ENCODE results near the gene GLT8D1.

DNA sequence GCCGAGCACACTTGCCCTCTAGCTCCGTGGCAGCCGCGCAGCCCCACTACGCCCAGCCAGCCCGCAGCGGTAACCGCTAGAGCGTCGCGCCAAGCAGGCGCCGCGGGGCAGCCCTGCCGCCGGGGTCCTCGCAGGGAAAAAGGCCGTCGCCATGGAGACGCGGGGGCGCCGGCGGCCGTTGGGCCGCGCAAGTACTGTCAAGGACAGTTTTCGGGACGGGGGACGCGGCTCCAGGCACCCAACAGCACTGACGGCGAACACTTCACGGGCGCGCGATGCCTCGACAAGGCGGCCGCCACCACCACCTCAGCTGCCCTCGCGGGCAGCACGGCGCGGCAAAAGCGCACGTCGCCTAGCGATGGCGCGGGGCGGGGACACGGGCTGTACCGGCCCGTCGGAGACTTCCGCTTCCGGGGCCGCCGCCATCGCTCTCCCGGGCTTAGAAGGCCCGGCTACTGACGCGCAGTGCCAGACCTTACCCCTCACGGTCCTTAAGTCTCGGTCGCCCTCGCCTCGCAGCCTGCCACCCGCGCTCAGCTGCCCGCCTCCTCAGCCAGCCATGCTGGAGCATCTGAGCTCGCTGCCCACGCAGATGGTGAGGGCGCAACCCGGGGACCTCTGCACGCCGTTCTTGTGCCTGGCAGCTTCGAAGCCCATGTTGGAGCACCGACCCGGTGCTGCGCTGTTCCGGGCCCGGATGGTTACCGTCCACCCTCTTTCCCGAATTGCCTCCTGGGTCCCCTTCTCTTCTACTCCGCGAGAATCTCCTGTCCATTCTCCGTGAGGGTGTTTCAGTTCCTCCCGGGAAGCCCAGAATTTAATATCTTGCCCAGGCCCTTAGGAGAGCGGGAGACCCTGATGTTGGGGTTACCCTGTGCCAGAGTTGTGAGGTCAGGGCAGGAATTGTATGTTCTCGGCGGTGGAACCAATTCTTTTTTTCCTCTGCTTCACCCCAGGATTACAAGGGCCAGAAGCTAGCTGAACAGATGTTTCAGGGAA is at the start of gene GLT8D1, which contains the start of gene SPCS1:
- peak; percentile 93 for TF ChIP-seq ASH2L (IDR thresholded peaks at IDR 0.05; ENCODE audit: insufficient read length, low read depth, low read length)
- TF ChIP-seq NBN (conservative IDR thresholded peaks at IDR 0.05), result no peak
- 0 out of 4 replicates have a peak, but pooled peaks of 1 of the 2 experiments have one; percentile 14 for TF ChIP-seq EP300 (IDR thresholded peaks at IDR 0.05; ENCODE audit: low read depth in 2 of 2, low read length in 2 of 2)
- TF ChIP-seq EP300 (CRISPR knock-in tag; IDR thresholded peaks at IDR 0.05; ENCODE audit: borderline replicate concordance), result 0 out of 2 replicates have a peak, but pooled peaks have one; percentile 43
- TF ChIP-seq, protein P1, sequence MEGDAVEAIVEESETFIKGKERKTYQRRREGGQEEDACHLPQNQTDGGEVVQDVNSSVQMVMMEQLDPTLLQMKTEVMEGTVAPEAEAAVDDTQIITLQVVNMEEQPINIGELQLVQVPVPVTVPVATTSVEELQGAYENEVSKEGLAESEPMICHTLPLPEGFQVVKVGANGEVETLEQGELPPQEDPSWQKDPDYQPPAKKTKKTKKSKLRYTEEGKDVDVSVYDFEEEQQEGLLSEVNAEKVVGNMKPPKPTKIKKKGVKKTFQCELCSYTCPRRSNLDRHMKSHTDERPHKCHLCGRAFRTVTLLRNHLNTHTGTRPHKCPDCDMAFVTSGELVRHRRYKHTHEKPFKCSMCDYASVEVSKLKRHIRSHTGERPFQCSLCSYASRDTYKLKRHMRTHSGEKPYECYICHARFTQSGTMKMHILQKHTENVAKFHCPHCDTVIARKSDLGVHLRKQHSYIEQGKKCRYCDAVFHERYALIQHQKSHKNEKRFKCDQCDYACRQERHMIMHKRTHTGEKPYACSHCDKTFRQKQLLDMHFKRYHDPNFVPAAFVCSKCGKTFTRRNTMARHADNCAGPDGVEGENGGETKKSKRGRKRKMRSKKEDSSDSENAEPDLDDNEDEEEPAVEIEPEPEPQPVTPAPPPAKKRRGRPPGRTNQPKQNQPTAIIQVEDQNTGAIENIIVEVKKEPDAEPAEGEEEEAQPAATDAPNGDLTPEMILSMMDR (CRISPR knock-in tag; IDR thresholded peaks at IDR 0.05), result no peak; the same call in 1 of the 2 replicates
- TF ChIP-seq, protein P2, sequence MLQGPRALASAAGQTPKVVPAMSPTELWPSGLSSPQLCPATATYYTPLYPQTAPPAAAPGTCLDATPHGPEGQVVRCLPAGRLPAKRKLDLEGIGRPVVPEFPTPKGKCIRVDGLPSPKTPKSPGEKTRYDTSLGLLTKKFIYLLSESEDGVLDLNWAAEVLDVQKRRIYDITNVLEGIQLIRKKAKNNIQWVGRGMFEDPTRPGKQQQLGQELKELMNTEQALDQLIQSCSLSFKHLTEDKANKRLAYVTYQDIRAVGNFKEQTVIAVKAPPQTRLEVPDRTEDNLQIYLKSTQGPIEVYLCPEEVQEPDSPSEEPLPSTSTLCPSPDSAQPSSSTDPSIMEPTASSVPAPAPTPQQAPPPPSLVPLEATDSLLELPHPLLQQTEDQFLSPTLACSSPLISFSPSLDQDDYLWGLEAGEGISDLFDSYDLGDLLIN (CRISPR knock-in tag; IDR thresholded peaks at IDR 0.05; ENCODE audit: borderline replicate concordance), result no peak; the same call in 1 of the 2 replicates
- peak; percentile 72 to 87 for TF ChIP-seq POLR2A (IDR thresholded peaks at IDR 0.05; ENCODE audit: insufficient read depth in 1 of 2, low read depth in 2 of 2, low read length in 2 of 2)
- TF ChIP-seq, protein P3, sequence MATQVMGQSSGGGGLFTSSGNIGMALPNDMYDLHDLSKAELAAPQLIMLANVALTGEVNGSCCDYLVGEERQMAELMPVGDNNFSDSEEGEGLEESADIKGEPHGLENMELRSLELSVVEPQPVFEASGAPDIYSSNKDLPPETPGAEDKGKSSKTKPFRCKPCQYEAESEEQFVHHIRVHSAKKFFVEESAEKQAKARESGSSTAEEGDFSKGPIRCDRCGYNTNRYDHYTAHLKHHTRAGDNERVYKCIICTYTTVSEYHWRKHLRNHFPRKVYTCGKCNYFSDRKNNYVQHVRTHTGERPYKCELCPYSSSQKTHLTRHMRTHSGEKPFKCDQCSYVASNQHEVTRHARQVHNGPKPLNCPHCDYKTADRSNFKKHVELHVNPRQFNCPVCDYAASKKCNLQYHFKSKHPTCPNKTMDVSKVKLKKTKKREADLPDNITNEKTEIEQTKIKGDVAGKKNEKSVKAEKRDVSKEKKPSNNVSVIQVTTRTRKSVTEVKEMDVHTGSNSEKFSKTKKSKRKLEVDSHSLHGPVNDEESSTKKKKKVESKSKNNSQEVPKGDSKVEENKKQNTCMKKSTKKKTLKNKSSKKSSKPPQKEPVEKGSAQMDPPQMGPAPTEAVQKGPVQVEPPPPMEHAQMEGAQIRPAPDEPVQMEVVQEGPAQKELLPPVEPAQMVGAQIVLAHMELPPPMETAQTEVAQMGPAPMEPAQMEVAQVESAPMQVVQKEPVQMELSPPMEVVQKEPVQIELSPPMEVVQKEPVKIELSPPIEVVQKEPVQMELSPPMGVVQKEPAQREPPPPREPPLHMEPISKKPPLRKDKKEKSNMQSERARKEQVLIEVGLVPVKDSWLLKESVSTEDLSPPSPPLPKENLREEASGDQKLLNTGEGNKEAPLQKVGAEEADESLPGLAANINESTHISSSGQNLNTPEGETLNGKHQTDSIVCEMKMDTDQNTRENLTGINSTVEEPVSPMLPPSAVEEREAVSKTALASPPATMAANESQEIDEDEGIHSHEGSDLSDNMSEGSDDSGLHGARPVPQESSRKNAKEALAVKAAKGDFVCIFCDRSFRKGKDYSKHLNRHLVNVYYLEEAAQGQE (IDR thresholded peaks at IDR 0.05; ENCODE audit: borderline replicate concordance in 1 of 2, low read depth in 1 of 2, low read length in 2 of 2), result no peak; a peak in 1 of 4 replicates
- TF ChIP-seq, protein P4, sequence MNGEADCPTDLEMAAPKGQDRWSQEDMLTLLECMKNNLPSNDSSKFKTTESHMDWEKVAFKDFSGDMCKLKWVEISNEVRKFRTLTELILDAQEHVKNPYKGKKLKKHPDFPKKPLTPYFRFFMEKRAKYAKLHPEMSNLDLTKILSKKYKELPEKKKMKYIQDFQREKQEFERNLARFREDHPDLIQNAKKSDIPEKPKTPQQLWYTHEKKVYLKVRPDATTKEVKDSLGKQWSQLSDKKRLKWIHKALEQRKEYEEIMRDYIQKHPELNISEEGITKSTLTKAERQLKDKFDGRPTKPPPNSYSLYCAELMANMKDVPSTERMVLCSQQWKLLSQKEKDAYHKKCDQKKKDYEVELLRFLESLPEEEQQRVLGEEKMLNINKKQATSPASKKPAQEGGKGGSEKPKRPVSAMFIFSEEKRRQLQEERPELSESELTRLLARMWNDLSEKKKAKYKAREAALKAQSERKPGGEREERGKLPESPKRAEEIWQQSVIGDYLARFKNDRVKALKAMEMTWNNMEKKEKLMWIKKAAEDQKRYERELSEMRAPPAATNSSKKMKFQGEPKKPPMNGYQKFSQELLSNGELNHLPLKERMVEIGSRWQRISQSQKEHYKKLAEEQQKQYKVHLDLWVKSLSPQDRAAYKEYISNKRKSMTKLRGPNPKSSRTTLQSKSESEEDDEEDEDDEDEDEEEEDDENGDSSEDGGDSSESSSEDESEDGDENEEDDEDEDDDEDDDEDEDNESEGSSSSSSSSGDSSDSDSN (CRISPR knock-in tag; IDR thresholded peaks at IDR 0.05), result peak; percentile 90
- TF ChIP-seq FOSL1 (CRISPR knock-in tag; IDR thresholded peaks at IDR 0.05; ENCODE audit: borderline replicate concordance), result peak; percentile 11; the same call in 1 of the 2 replicates

Measured in HepG2 (cell line).